Neuronal stem cell (in vitro differentiated cells): ENCODE measurements around the gene CC2D2A.

Source experiments
- DNase-seq: peaks from one replicate; pipeline ENCODE4 v3.0.0-alpha.2; 2013; ENCODE audit warnings: low spot score
- H2AFZ ChIP-seq: one replicate; pipeline ENCODE4 v1.6.1; 2013; ENCODE audit warnings: mild to moderate bottlenecking, low read length, inconsistent platforms
- H2AK5ac ChIP-seq: 2 replicates; pipeline ENCODE4 v1.6.1; 2013; ENCODE audit warnings: low read depth, mild to moderate bottlenecking, inconsistent platforms, low read length, moderate library complexity, mixed read lengths
- H2BK120ac ChIP-seq: 2 replicates; pipeline ENCODE4 v1.6.1; 2013; ENCODE audit warnings: low read depth, mild to moderate bottlenecking, inconsistent platforms, low read length, moderate library complexity, mixed read lengths
- H2BK12ac ChIP-seq: one replicate; pipeline ENCODE4 v1.6.1; 2013; ENCODE audit warnings: low read length, inconsistent platforms
- H2BK15ac ChIP-seq: 2 replicates; pipeline ENCODE4 v1.6.1; 2013; ENCODE audit warnings: mild to moderate bottlenecking, low read length, inconsistent platforms, mixed read lengths
- H2BK5ac ChIP-seq: one replicate; pipeline ENCODE4 v1.6.1; 2013; ENCODE audit warnings: inconsistent platforms, mild to moderate bottlenecking, low read length, moderate library complexity
- H3K14ac ChIP-seq: one replicate; pipeline ENCODE4 v1.6.1; 2013; ENCODE audit warnings: low read length, inconsistent platforms
- H3K18ac ChIP-seq: 2 replicates; pipeline ENCODE4 v1.6.1; 2013; ENCODE audit warnings: low read length, inconsistent platforms
- H3K23ac ChIP-seq: 2 replicates; pipeline ENCODE4 v1.6.1; 2013; ENCODE audit warnings: low read depth, mild to moderate bottlenecking, mixed read lengths, low read length, inconsistent platforms; ENCODE audit not compliant: poor library complexity
- H3K27ac ChIP-seq: replicated peaks from 3 replicates; pipeline ENCODE4 v1.5.1; 2013; ENCODE audit warnings: low read length, inconsistent platforms
- H3K27me3 ChIP-seq, 3 experiments: 2 replicates each; pipeline ENCODE4 v1.6.1; 2013; ENCODE audit warnings: low read length in 3 of 3, mild to moderate bottlenecking in 2 of 3, inconsistent platforms in 1 of 3, low read depth in 1 of 3, mixed read lengths in 1 of 3, moderate library complexity in 1 of 3; ENCODE audit not compliant: control insufficient read depth in 3 of 3, insufficient read depth in 3 of 3
- H3K36me3 ChIP-seq, 2 donors: replicated peaks in 1 of 2; 2 replicates each; pipeline ENCODE4 v1.6.1; 2013; ENCODE audit warnings: low read length in 2 of 2; ENCODE audit not compliant: control insufficient read depth in 2 of 2, insufficient read depth in 2 of 2
- H3K4ac ChIP-seq: 2 replicates; pipeline ENCODE4 v1.6.1; 2013; ENCODE audit warnings: inconsistent platforms, mild to moderate bottlenecking, low read length, moderate library complexity
- H3K4me1 ChIP-seq, 2 donors: 1 replicate in 1 of 2; 2 replicates in 1 of 2; pipeline ENCODE4 v1.6.1; 2013; ENCODE audit warnings: low read length in 2 of 2, low read depth in 1 of 2; ENCODE audit not compliant: control insufficient read depth in 2 of 2, insufficient read depth in 1 of 2
- H3K4me2 ChIP-seq: one replicate; pipeline ENCODE4 v1.6.1; 2013; ENCODE audit warnings: mild to moderate bottlenecking, low read length, inconsistent platforms; ENCODE audit not compliant: insufficient read depth, poor library complexity, severe bottlenecking
- H3K4me3 ChIP-seq, 2 donors: 2 replicates each; pipeline ENCODE4 v1.5.1; 2013; ENCODE audit warnings: low read length in 2 of 2, mild to moderate bottlenecking in 2 of 2, inconsistent platforms in 1 of 2, moderate library complexity in 1 of 2
- H3K79me1 ChIP-seq: one replicate; pipeline ENCODE4 v1.6.1; 2013; ENCODE audit warnings: low read depth, mild to moderate bottlenecking, inconsistent platforms, low read length, moderate library complexity
- H3K9ac ChIP-seq: one replicate; pipeline ENCODE4 v1.6.1; 2013; ENCODE audit warnings: mild to moderate bottlenecking, low read depth, low read length, inconsistent platforms; ENCODE audit not compliant: poor library complexity
- H3K9me3 ChIP-seq, 2 donors: replicated peaks in 1 of 2; 2 replicates each; pipeline versions ENCODE3 to v1.6.1; 2013; ENCODE audit warnings: low read length in 2 of 2, mild to moderate bottlenecking in 2 of 2, inconsistent platforms in 1 of 2, low read depth in 1 of 2, mixed read lengths in 1 of 2, moderate library complexity in 1 of 2; ENCODE audit not compliant: control insufficient read depth in 2 of 2, insufficient read depth in 1 of 2
- H4K8ac ChIP-seq: one replicate; pipeline ENCODE4 v1.6.1; 2013; ENCODE audit warnings: low read depth, mild to moderate bottlenecking, inconsistent platforms, low read length, moderate library complexity
- H4K91ac ChIP-seq: one replicate; pipeline ENCODE4 v1.6.1; 2013; ENCODE audit warnings: low read length, low read depth, mild to moderate bottlenecking, inconsistent platforms; ENCODE audit not compliant: poor library complexity
- WGBS, 2 donors: extraction: QIAGEN DNeasy Blood & Tissue Kit; methylation state at CpG; one replicate each; pipeline ENCODE4 v1.1.7; 2013; ENCODE audit warnings: missing lambda C conversion rate in 2 of 2, mixed read lengths in 1 of 2; ENCODE audit not compliant: insufficient read length in 2 of 2, insufficient replicate concordance in 1 of 2; ENCODE audit errors: extremely low coverage in 2 of 2; 5-methylcytosine and 5-hydroxymethylcytosine counted together

The CC2D2A gene

DNA sequence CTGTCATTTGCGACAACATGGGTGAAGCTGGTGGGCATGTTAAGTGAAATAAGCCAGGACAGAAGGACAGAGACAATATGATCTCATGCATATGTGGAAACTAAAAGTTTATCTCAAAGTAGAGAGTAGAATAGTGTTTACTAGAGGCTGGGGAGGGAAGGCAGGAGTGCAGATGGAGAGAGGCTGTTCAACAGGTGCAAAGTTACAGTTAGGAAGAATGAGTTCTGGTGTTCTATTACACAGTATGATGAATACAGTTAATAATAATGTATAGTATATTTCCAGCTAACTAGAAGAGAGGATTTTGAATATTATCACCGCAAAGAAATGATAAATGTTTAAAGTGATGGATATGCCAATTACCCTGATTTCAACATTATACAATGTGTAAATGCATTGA, 115.6 kb downstream of the CC2D2A start:
- H3K27ac ChIP-seq: no peak overlapping the region
- H2BK15ac ChIP-seq: no peak overlapping the region
- H3K9me3 ChIP-seq: peaks cover 3 to 12% of the 10 kb centered on the region in 2 donors
- WGBS, 2 donors: no CpG with 5 or more reads among the region's 2 CpGs
- DNase-seq: no peak
- H4K91ac ChIP-seq: no peak overlapping the region
- H2AK5ac ChIP-seq: no peak overlapping the region
- no peak overlapping the region for H3K4me3 ChIP-seq
- peaks cover 3 to 22% of the 10 kb centered on the region in 2 donors for H3K36me3 ChIP-seq
- no peak overlapping the region for H3K9ac ChIP-seq
- peaks cover 2% of the 10 kb centered on the region for H3K79me1 ChIP-seq
- H3K4me2 ChIP-seq: no peak overlapping the region
- H2BK120ac ChIP-seq: no peak overlapping the region
- no peak overlapping the region for H4K8ac ChIP-seq
- no peak overlapping the region for H3K23ac ChIP-seq
- H2AFZ ChIP-seq: no peak overlapping the region
- no peaks in the 10 kb centered on the region for H3K27me3 ChIP-seq
- H2BK5ac ChIP-seq: no peak overlapping the region
- H3K18ac ChIP-seq: no peak overlapping the region
- H3K4me1 ChIP-seq: no peaks in the 10 kb centered on the region
- no peak overlapping the region for H3K14ac ChIP-seq
- no peak overlapping the region for H2BK12ac ChIP-seq
- no peak overlapping the region for H3K4ac ChIP-seq

GRCh38 chr4:15586066-15586465, 116.4 kb downstream of the CC2D2A start:
- Histone ChIP-seq H3K23ac (no peak overlapping the region), H4K91ac (no peak overlapping the region), H3K9me3 (peaks cover 3 to 12% of the 10 kb centered on the region in 2 donors), H4K8ac (no peak overlapping the region), H3K36me3 (peaks cover 3 to 21% of the 10 kb centered on the region in 2 donors), H3K18ac (no peak overlapping the region), H2BK15ac (no peak overlapping the region), H2BK120ac (no peak overlapping the region), H3K4me1 (no peaks in the 10 kb centered on the region), H3K14ac (no peak overlapping the region), H3K79me1 (peaks cover 2% of the 10 kb centered on the region), H3K4me3 (no peak overlapping the region), H2AFZ (no peak overlapping the region), H2BK5ac (no peak overlapping the region), H3K9ac (no peak overlapping the region), H2AK5ac (no peak overlapping the region), H3K27ac (no peak overlapping the region), H3K4me2 (no peak overlapping the region), H3K27me3 (no peaks in the 10 kb centered on the region), H3K4ac (no peak overlapping the region), H2BK12ac (no peak overlapping the region)
- no peak for DNase-seq
- WGBS, 2 donors: no CpG with 5 or more reads among the region's 1 CpG

GRCh38 chr4:15587649-15588048, 118.0 kb downstream of the CC2D2A start:
- H3K4ac ChIP-seq: no peak overlapping the region
- no peak overlapping the region for H3K4me2 ChIP-seq
- no CpG with 5 or more reads among the region's 3 CpGs for WGBS, 2 donors
- no peak overlapping the region for H2BK120ac ChIP-seq
- no peak overlapping the region for H2BK15ac ChIP-seq
- no peak overlapping the region for H3K23ac ChIP-seq
- peaks cover 2% of the 10 kb centered on the region for H3K79me1 ChIP-seq
- H2BK12ac ChIP-seq: no peak overlapping the region
- no peak overlapping the region for H2AK5ac ChIP-seq
- no peak overlapping the region for H4K8ac ChIP-seq
- H3K9ac ChIP-seq: no peak overlapping the region
- no peak overlapping the region for H3K14ac ChIP-seq
- H2AFZ ChIP-seq: no peak overlapping the region
- no peaks in the 10 kb centered on the region for H3K27me3 ChIP-seq
- no peak for DNase-seq
- no peak overlapping the region for H3K4me3 ChIP-seq
- no peak overlapping the region for H2BK5ac ChIP-seq
- H3K4me1 ChIP-seq: no peaks in the 10 kb centered on the region
- H3K9me3 ChIP-seq: peaks cover 3 to 12% of the 10 kb centered on the region in 2 donors
- no peak overlapping the region for H3K18ac ChIP-seq
- peaks cover 3 to 22% of the 10 kb centered on the region in 2 donors for H3K36me3 ChIP-seq
- H4K91ac ChIP-seq: no peak overlapping the region
- no peak overlapping the region for H3K27ac ChIP-seq

DNA sequence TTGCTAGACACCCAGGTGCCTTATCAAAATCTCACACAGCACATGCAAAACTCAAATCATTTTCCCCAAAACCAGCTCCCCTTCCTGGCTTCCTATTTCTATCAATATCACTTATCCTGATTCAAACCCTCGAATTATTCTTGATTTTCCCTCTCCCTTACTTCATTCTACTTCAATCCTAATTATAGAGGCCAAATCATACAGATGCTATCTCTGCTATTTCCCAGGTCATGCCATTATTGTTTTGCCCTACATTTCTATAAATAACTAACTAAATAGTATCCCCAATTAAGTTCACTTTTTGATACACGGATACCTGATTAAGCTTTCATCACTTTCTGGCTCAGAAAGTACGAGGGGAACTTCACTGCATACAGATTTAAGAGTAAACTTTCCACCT, 123.1 kb downstream of the CC2D2A start:
- H2BK12ac ChIP-seq: no peak overlapping the region
- no peak for DNase-seq
- H3K4me3 ChIP-seq: no peak overlapping the region
- no peak overlapping the region for H3K9ac ChIP-seq
- H2BK120ac ChIP-seq: no peak overlapping the region
- no peak overlapping the region for H3K4ac ChIP-seq
- H3K4me2 ChIP-seq: no peak overlapping the region
- H2AK5ac ChIP-seq: no peak overlapping the region
- H3K4me1 ChIP-seq: peaks cover 0 to 2% of the 10 kb centered on the region in 2 donors
- H4K91ac ChIP-seq: no peak overlapping the region
- no peak overlapping the region for H2AFZ ChIP-seq
- peaks cover 0 to 3% of the 10 kb centered on the region in 2 donors for H3K9me3 ChIP-seq
- no peak overlapping the region for H3K27ac ChIP-seq
- H3K27me3 ChIP-seq: no peaks in the 10 kb centered on the region
- no peak overlapping the region for H3K18ac ChIP-seq
- no peak overlapping the region for H2BK5ac ChIP-seq
- H2BK15ac ChIP-seq: no peak overlapping the region
- WGBS, 2 donors: 100% methylated on average over 1 of the region's 3 CpGs; no CpG with 5 or more reads in 1 of the 2 donors
- H3K79me1 ChIP-seq: no peaks in the 10 kb centered on the region
- peaks cover 0 to 36% of the 10 kb centered on the region in 2 donors for H3K36me3 ChIP-seq
- no peak overlapping the region for H4K8ac ChIP-seq
- H3K14ac ChIP-seq: no peak overlapping the region
- H3K23ac ChIP-seq: no peak overlapping the region
